Stimulated activated naive CD8-positive, alpha-beta T cell treated with anti-CD3 and anti-CD28 coated beads, Interleukin-15, Interleukin-2, amounts not matched to agents 100 ng/mL and 50 ng/mL, for 24 hours (primary cell): ENCODE measurements around the gene ACSM2B.
"Not testable (repeated sequence)": the region's sequence is repeated elsewhere in the genome, so short reads cannot be mapped to it uniquely, and the experiment has no call there.

Experiments
- H3K27ac Mint-ChIP-seq: one replicate; pipeline ENCODE4 v1.8.0; 2021; ENCODE audit warnings: mild to moderate bottlenecking, mixed read lengths
- H3K27me3 Mint-ChIP-seq: one replicate; pipeline ENCODE4 v1.8.0; 2021; ENCODE audit warnings: mixed read lengths
- H3K36me3 Mint-ChIP-seq: one replicate; pipeline ENCODE4 v1.8.0; 2021; ENCODE audit warnings: low read depth, mixed read lengths
- H3K4me1 Mint-ChIP-seq: one replicate; pipeline ENCODE4 v1.8.0; 2021; ENCODE audit warnings: low read depth, mixed read lengths
- H3K4me3 Mint-ChIP-seq: one replicate; pipeline ENCODE4 v1.8.0; 2021; ENCODE audit warnings: mild to moderate bottlenecking, mixed read lengths
- H3K9me3 Mint-ChIP-seq: one replicate; pipeline ENCODE4 v1.8.0; 2021; ENCODE audit warnings: mixed read lengths

Gene ACSM2B

DNA sequence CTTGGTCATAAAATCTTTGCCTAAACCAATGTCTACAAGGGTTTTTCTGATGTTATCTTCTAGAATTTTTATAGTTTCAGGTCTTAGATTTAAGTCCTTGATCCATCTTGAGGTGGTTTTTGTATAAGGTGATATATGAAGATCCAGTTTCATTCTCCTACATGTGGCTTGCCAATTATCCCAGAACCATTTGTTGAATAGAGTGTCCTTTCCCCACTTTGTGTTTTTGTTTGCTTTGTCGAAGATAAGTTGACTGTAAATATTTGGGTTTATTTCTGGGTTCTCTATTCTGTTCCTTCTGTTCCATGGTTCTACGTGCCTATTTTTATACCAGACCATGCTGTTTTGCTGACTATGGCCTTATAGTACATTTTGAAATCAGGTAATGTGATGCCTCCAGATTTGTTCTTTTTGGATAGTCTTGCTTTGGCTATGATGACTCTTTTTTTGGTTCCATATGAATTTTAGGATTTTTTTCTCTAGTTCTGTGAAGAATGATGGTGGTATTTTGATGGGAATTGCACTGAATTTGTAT, 7.0 kb downstream of the ACSM2B start:
- not testable (repeated sequence) for H3K27ac Mint-ChIP-seq, H3K9me3 Mint-ChIP-seq, H3K27me3 Mint-ChIP-seq, H3K36me3 Mint-ChIP-seq, H3K4me3 Mint-ChIP-seq, H3K4me1 Mint-ChIP-seq

DNA sequence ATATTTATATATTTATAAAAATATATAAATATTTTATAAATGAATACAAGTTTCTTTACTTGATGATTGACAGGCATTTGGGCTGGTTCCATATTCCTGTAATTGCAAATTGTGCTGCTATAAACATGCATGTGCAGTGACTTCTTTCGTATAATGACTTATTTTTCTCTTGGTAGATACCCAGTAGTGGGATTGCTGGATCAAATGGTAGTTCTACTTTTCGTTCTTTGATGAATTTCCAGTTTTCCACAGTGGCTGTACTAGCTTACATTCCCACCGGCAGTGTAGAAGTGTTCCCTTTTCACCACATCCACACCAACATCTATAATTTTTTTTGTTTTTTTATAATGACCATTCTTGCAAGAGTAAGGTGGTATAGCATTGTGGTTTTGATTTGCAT, 7.8 kb downstream of the ACSM2B start:
- no peaks in the 10 kb centered on the region for H3K36me3 Mint-ChIP-seq
- H3K27ac Mint-ChIP-seq, result no peak overlapping the region
- H3K9me3 Mint-ChIP-seq, result no peaks in the 10 kb centered on the region
- peaks cover 6% of the 10 kb centered on the region for H3K27me3 Mint-ChIP-seq
- H3K4me3 Mint-ChIP-seq, result no peak overlapping the region
- H3K4me1 Mint-ChIP-seq, result no peaks in the 10 kb centered on the region

DNA sequence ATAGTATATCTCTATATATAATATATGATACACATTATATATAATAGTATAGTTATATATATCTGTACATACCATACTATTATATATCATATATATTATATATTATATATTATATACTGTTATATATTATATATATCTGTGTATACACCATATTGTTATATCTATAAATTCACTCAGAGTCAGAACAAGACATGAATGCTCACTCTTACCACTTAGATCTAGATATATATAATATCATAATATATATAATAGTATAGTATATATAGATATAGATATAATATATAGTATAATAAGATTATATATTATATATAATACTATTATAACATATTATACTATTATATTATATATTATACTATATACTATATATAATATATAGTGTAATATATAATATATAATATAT, 9.3 kb downstream of the ACSM2B start:
- H3K27ac Mint-ChIP-seq, result no peak overlapping the region
- peaks cover 6% of the 10 kb centered on the region for H3K27me3 Mint-ChIP-seq
- no peak overlapping the region for H3K4me3 Mint-ChIP-seq
- H3K36me3 Mint-ChIP-seq, result no peaks in the 10 kb centered on the region
- no peaks in the 10 kb centered on the region for H3K4me1 Mint-ChIP-seq
- H3K9me3 Mint-ChIP-seq, result no peaks in the 10 kb centered on the region

GRCh38 chr16:20565334-20565733, 10.8 kb downstream of the ACSM2B start:
- H3K4me1 Mint-ChIP-seq, H3K36me3 Mint-ChIP-seq, H3K9me3 Mint-ChIP-seq, H3K4me3 Mint-ChIP-seq, H3K27me3 Mint-ChIP-seq, H3K27ac Mint-ChIP-seq: not testable (repeated sequence)

- H3K36me3 Mint-ChIP-seq, H3K4me1 Mint-ChIP-seq, H3K27ac Mint-ChIP-seq, H3K4me3 Mint-ChIP-seq, H3K9me3 Mint-ChIP-seq, H3K27me3 Mint-ChIP-seq: not testable (repeated sequence)
Measured at GRCh38 chr16:20564218-20564617, 11.9 kb downstream of the ACSM2B start.

DNA sequence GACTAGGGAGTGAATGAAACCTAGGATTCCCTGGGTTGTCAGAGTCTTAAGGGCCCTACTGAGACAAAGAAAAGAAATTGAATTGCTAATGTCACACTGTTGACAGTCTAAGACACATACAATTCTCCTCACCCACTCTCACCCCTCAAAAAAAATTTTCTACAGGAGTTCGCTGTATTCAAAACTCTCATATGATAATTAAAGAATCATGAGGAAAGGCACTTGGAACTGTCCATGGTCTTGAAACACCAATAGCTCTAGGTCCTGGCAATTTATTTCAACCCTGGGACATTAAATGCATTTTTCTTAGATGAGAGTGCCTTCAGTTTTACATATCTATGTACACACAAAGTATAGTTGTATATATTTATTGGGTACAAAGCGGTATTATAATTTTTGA, 20.5 kb downstream of the ACSM2B start:
- peaks cover 17% of the 10 kb centered on the region for H3K27me3 Mint-ChIP-seq
- H3K4me1 Mint-ChIP-seq, H3K36me3 Mint-ChIP-seq, H3K4me3 Mint-ChIP-seq, H3K27ac Mint-ChIP-seq: not testable (repeated sequence)
- peaks cover 13% of the 10 kb centered on the region for H3K9me3 Mint-ChIP-seq

DNA sequence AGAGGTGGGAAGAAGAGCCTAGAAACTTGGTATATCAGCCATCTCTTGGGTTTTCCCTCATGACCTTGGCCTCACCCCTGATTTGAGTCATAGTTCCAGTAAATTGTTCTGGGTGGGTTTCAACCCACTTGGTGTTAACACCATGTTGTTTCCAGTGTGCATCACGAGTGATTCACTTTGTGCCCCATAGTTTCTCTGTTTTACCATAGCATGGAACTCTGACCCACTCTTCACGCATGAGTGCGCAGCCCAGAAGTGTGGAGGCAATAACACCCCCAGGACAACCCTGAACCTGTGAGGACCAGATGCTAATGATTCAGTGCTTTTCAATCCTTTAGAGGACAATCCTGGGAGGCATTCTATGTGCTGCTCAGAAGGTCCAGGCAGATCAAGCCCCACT, 21.5 kb downstream of the ACSM2B start:
- not testable (repeated sequence) for H3K36me3 Mint-ChIP-seq, H3K4me3 Mint-ChIP-seq, H3K9me3 Mint-ChIP-seq, H3K4me1 Mint-ChIP-seq, H3K27ac Mint-ChIP-seq
- H3K27me3 Mint-ChIP-seq, result peaks cover 13% of the 10 kb centered on the region

GRCh38 chr16:20553493-20553892, 22.7 kb downstream of the ACSM2B start:
- H3K4me3 Mint-ChIP-seq, H3K36me3 Mint-ChIP-seq, H3K9me3 Mint-ChIP-seq, H3K4me1 Mint-ChIP-seq, H3K27ac Mint-ChIP-seq: not testable (repeated sequence)
- H3K27me3 Mint-ChIP-seq, result peaks cover 12% of the 10 kb centered on the region

- not testable (repeated sequence) for H3K9me3 Mint-ChIP-seq, H3K27ac Mint-ChIP-seq, H3K36me3 Mint-ChIP-seq, H3K4me1 Mint-ChIP-seq, H3K4me3 Mint-ChIP-seq
- peaks cover 12% of the 10 kb centered on the region for H3K27me3 Mint-ChIP-seq
Measured at GRCh38 chr16:20546951-20547350, 29.2 kb downstream of the ACSM2B start.

DNA sequence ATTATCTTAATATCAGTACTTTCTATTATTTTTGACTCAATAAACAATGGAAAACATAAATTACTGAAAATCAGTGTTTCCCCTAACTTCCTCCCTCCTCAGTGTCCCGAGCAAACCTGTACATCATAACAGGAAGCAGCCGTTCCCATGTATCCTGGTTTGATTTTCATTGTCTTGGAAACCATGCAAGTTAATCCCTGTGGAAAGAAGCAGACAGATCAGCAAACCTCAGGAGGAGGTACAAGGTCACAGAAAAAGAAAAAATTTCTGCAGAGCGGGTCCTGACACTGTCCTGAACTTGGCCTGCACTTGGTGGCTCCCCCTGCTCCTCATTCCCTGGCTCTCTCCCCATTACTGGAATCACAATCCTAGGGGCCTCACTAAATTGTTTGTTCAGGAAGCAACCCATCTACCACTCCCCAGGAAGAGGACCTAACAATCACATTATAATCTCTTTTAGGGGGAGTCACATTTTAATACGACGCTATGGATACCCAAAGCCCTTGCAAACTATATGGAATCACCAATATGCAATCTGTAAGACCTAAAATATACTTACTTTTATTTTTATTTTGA, 29.8 kb downstream of the ACSM2B start:
- not testable (repeated sequence) for H3K4me1 Mint-ChIP-seq, H3K36me3 Mint-ChIP-seq, H3K27ac Mint-ChIP-seq, H3K4me3 Mint-ChIP-seq, H3K9me3 Mint-ChIP-seq
- peaks cover 12% of the 10 kb centered on the region for H3K27me3 Mint-ChIP-seq

GRCh38 chr16:20540603-20541316, 35.4 kb downstream of the ACSM2B start:
- H3K36me3 Mint-ChIP-seq, H3K27ac Mint-ChIP-seq, H3K9me3 Mint-ChIP-seq, H3K4me1 Mint-ChIP-seq, H3K4me3 Mint-ChIP-seq: not testable (repeated sequence)
- H3K27me3 Mint-ChIP-seq, result peaks cover 18% of the 10 kb centered on the region

DNA sequence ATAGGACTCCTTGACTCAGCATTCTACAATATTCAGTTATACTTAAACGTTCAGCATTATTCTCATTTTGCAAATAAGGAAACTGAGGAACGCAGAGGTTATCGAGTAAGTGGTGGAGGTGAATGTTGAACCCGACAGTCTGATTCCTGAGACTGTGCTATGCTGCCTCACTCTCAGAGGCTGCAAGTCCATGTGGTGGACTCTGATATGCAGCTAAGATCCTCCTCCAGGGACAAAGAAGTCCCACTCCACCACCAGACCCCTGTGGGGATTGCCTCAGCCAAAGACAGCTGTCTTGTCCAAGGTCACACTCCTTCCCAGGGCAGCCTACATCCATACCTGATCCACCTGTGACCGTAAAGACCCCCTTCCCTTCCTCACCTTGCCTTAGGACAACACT, 37.5 kb downstream of the ACSM2B start:
- Mint-ChIP-seq H3K4me3 (no peak overlapping the region), H3K36me3 (no peaks in the 10 kb centered on the region), H3K4me1 (no peaks in the 10 kb centered on the region)

GRCh38 chr16:20538181-20538580, 38.0 kb downstream of the ACSM2B start:
- Mint-ChIP-seq H3K27ac (no peak overlapping the region), H3K4me1 (no peaks in the 10 kb centered on the region), H3K4me3 (no peak overlapping the region), H3K9me3 (no peaks in the 10 kb centered on the region), H3K36me3 (no peaks in the 10 kb centered on the region), H3K27me3 (peaks cover 13% of the 10 kb centered on the region)

More for the DNA sequence above, 37.5 kb downstream of the ACSM2B start:
- Mint-ChIP-seq H3K27ac (no peak overlapping the region), H3K9me3 (no peaks in the 10 kb centered on the region), H3K27me3 (peaks cover 13% of the 10 kb centered on the region)

GRCh38 chr16:20536669-20537068, 39.5 kb downstream of the ACSM2B start:
- not testable (repeated sequence) for H3K9me3 Mint-ChIP-seq, H3K4me3 Mint-ChIP-seq, H3K27ac Mint-ChIP-seq, H3K4me1 Mint-ChIP-seq, H3K36me3 Mint-ChIP-seq
- peaks cover 13% of the 10 kb centered on the region for H3K27me3 Mint-ChIP-seq

- not testable (repeated sequence) for H3K4me3 Mint-ChIP-seq, H3K9me3 Mint-ChIP-seq, H3K36me3 Mint-ChIP-seq, H3K27me3 Mint-ChIP-seq, H3K4me1 Mint-ChIP-seq, H3K27ac Mint-ChIP-seq
Measured at GRCh38 chr16:20532284-20532792, 43.8 kb downstream of the ACSM2B start.

DNA sequence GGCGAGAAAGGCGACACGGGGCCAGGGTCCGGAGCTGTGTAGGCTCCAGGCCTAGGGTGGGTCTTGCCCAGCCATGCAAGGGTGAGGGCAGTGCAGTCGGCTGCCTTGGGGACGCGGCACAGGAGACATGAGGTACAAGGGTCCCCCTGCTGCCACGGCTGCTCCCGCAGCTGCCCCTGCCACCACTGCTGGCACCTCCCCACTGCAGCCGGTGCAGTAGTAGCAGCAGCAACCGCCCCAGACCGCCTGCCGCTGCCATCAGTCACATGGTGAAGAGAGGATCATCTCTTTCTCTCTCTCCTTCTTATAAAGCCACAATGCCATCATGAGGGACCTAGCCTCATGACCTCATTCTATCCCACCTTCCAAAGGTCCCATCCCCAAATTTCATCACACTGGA, 44.4 kb downstream of the ACSM2B start:
- H3K27me3 Mint-ChIP-seq, H3K27ac Mint-ChIP-seq, H3K4me1 Mint-ChIP-seq, H3K36me3 Mint-ChIP-seq, H3K4me3 Mint-ChIP-seq, H3K9me3 Mint-ChIP-seq: not testable (repeated sequence)
